Activated naive CD4-positive, alpha-beta T cell treated with anti-CD3 and anti-CD28 coated beads for 36 hours (primary cell): ENCODE results near the gene ZEB2. TPM values are rescaled to one million over a fixed set of nuclear protein-coding genes. Genes with fewer than 3 reads are reported as not detected.

Source experiments
- CTCF ChIA-PET: fragments of 350-600 bp; sonication (Branson Sonifier 250); formaldehyde crosslinking; loops from one replicate; lab custom pipeline; 2021; ENCODE audit warnings: antibody characterized with exemption; lab: Charles Lee
- DNase-seq: peaks from one replicate; pipeline ENCODE4 v3.0.0-alpha.2; 2020
- H3K27ac Mint-ChIP-seq: one replicate; pipeline ENCODE4 v1.8.0; 2021; ENCODE audit warnings: mild to moderate bottlenecking, mixed read lengths
- H3K27me3 Mint-ChIP-seq: one replicate; pipeline ENCODE4 v1.8.0; 2021; ENCODE audit warnings: low read depth, mixed read lengths
- H3K36me3 Mint-ChIP-seq: one replicate; pipeline ENCODE4 v1.8.0; 2021; ENCODE audit warnings: low read depth, mixed read lengths
- H3K4me1 Mint-ChIP-seq: one replicate; pipeline ENCODE4 v1.8.0; 2021; ENCODE audit warnings: low read depth, mixed read lengths
- H3K4me3 Mint-ChIP-seq: one replicate; pipeline ENCODE4 v1.8.0; 2021; ENCODE audit warnings: mild to moderate bottlenecking, moderate library complexity, mixed read lengths
- H3K9me3 Mint-ChIP-seq: one replicate; pipeline ENCODE4 v1.8.0; 2021; ENCODE audit warnings: mixed read lengths
- intact Hi-C: fragments of 100-400 bp; cut with micrococcal nuclease; formaldehyde crosslinking; loops from one replicate; pipeline ENCODE4 v1.15.1; 2023
- total RNA-seq, 2 experiments: library from RNA; stranded (reverse); gene quantifications; one replicate each; pipeline ENCODE4 v1.2.3, GENCODE V29; 2021

Gene ZEB2
- total RNA-seq, 2 experiments from 2014 or later = 4.3 to 4.9 TPM

DNA sequence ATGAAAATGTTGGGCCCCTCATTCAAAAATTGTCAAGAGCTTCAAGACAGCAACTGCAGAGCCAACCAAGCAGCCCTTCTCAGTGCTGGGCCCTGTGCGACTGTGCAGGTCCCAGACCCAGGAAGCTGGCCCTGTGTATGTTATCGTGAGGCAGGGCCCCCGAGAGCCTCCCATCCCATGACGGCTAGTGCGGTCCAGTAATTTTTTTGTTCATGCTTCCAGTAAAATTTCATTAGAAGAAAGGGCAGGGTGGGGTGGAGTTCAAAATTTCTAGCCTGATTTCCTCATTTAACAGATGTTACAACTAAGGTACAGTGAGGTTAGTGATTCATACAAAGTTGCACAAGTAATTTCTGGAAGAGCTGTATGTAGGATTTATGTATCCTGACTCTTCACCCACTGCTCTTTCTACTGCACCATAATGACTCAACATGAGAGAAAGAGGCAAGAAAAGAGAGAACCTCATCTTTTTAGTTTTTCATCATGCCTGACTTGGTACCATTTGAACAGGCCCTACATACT, 105.5 kb downstream of the ZEB2 start:
- CTCF ChIA-PET = no interaction called here
- peaks cover 5% of the 10 kb centered on the region for H3K27me3 Mint-ChIP-seq
- H3K9me3 Mint-ChIP-seq = no peaks in the 10 kb centered on the region
- H3K4me1 Mint-ChIP-seq = peaks cover 17% of the 10 kb centered on the region
- peak; percentile 10 for DNase-seq
- H3K36me3 Mint-ChIP-seq = peaks cover 2% of the 10 kb centered on the region
- intact Hi-C loops = loop anchor here (1.0 to 5.0 kb wide), 12 partner anchors 32 to 1152 kb away; no protein-coding TSS in a partner anchor
- H3K4me3 Mint-ChIP-seq = no peak overlapping the region
- no peak overlapping the region for H3K27ac Mint-ChIP-seq

DNA sequence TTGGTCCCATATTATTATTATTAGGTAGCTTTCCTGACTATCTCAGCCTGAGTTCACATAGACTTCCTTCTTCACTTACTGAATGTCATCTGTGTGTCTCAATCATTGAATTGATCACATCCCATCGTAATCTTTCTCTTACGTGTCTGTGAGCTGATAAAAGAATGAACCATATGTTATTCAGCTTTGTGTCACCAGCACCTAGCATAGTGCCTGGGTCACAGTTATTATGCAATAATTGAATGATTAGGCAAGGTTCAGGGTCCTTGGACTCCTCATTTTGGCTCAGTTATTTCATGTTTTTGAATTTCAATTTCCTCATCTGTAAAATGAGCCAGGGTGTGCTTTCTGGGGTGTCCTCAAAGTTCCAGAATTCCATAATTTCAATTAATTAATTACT, 107.2 kb downstream of the ZEB2 start:
- DNase-seq = no peak
- Mint-ChIP-seq H3K27me3 (peaks cover 7% of the 10 kb centered on the region), H3K27ac (no peak overlapping the region), H3K4me3 (no peak overlapping the region), H3K9me3 (no peaks in the 10 kb centered on the region), H3K36me3 (peaks cover 2% of the 10 kb centered on the region), H3K4me1 (peaks cover 17% of the 10 kb centered on the region)
- intact Hi-C loops = loop anchor here (5.0 kb wide), 3 partner anchors 160 to 1015 kb away; no protein-coding TSS in a partner anchor
- CTCF ChIA-PET = no interaction called here

DNA sequence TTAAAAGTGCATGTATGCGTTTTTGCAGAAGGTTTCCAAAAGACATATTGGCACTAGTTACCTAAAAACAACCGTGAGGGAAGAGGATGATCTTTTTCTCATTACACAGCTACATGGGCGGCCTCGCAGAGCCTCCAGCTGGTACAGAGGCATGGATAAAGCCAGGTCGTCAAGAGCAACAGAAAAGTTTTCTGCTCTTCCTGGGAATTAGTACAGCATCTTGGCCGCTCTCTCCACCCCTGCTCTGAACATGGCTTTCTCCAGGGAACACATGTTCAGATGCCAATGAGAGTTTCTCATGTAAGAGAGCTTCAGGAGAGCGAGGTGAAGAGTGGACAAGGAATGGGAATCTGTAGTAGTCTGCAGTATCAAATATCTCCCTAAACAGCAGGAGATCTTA, 108.4 kb downstream of the ZEB2 start:
- H3K27ac Mint-ChIP-seq = no peak overlapping the region
- intact Hi-C loops = loop anchor here (5.0 kb wide), 3 partner anchors 161 to 1014 kb away; no protein-coding TSS in a partner anchor
- H3K4me3 Mint-ChIP-seq = no peak overlapping the region
- H3K4me1 Mint-ChIP-seq = peaks cover 17% of the 10 kb centered on the region
- H3K9me3 Mint-ChIP-seq = no peaks in the 10 kb centered on the region
- peaks cover 5% of the 10 kb centered on the region for H3K27me3 Mint-ChIP-seq
- CTCF ChIA-PET = no interaction called here
- no peak for DNase-seq
- no peaks in the 10 kb centered on the region for H3K36me3 Mint-ChIP-seq

DNA sequence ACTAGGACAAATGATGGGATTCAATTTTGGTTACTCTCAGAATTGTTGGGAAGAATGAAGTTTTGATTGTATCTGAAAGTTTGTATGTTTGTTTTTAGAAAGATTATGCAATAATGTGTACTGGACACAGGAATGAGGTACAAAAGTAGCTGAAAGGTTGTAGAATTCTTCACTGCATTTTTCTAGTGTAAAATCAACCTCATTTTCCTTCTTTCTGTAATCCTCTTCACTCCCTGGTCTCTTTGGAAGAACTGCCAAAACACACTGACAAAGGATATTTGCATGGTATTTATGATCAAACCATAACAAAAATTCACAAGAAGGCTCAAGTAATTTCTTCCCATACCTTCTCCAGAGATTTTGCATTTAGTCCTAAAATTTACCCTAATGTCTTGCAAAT, 110.7 kb downstream of the ZEB2 start:
- CTCF ChIA-PET = no interaction called here
- H3K4me1 Mint-ChIP-seq = peaks cover 6% of the 10 kb centered on the region
- intact Hi-C loops = no loop called here
- DNase-seq = no peak
- H3K36me3 Mint-ChIP-seq = no peaks in the 10 kb centered on the region
- no peak overlapping the region for H3K27ac Mint-ChIP-seq
- H3K4me3 Mint-ChIP-seq = no peak overlapping the region
- no peaks in the 10 kb centered on the region for H3K9me3 Mint-ChIP-seq
- peaks cover 4% of the 10 kb centered on the region for H3K27me3 Mint-ChIP-seq

DNA sequence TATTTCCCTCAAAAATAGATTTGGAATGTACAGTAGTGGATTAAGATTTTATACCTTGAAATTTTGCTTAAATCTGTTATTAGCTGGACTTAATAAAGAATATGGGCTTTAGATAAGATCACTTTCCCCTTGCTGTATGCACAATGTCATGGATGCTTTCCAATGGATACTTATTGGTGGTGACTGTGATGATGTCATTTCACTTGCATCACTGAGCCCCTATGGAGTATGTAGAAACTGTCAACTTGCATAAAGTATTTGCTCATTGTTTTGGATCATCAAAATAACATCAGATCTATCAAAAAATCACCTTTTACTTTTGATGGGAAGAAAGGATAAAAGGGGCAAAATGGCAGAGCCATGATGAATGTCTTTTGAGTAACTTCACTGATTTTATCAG, 112.7 kb downstream of the ZEB2 start:
- Mint-ChIP-seq H3K27ac (no peak overlapping the region), H3K4me3 (no peak overlapping the region), H3K9me3 (no peaks in the 10 kb centered on the region), H3K36me3 (no peaks in the 10 kb centered on the region), H3K27me3 (peaks cover 4% of the 10 kb centered on the region), H3K4me1 (no peaks in the 10 kb centered on the region)
- no peak for DNase-seq
- intact Hi-C loops = no loop called here
- CTCF ChIA-PET = no interaction called here

DNA sequence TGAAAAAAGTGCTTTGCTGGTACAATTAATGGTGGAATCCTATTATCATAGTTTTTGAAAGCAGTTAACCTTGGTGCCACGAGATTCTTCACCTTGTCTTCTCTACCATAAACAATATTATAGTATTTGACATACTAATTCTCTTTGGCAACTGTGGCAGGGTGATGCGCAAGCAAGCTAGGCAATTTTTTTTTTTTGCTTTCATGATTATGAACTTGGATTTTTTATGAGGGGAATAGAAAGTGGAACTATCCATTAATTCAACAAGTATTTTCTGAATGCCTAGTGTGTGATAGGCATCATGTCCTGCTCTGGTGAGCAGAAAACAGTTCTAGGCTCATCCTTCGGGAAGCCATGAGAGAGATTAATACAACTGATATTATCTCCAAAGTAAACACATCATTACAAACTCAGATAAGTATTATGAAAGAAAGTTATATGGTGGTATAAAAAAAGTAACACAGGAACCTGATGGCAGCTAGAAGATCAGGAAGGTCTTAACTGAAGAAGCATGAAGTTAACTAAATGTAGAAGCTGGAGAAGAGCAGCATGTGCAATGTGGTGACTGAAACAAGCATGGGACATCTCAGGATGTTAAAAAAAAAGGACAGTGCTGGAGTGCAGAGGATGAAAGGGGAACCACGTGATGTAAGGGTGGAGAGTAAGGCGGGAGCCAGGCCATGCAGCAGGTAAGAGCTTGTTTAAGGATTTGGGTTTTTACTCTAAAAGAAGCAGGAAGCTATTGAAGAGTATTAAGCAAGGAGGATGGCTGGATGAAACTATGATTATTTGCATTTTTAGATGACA, 113.7 kb downstream of the ZEB2 start:
- no peaks in the 10 kb centered on the region for H3K9me3 Mint-ChIP-seq
- peaks cover 4% of the 10 kb centered on the region for H3K27me3 Mint-ChIP-seq
- CTCF ChIA-PET = interaction anchor here (0.6 to 1.0 kb wide), 2 partner anchors 24 to 223 kb away, joined by 3 read pairs; no protein-coding TSS in a partner anchor
- H3K27ac Mint-ChIP-seq = no peak overlapping the region
- no peak overlapping the region for H3K4me3 Mint-ChIP-seq
- H3K4me1 Mint-ChIP-seq = no peaks in the 10 kb centered on the region
- H3K36me3 Mint-ChIP-seq = no peaks in the 10 kb centered on the region
- no peak for DNase-seq
- intact Hi-C loops = no loop called here

DNA sequence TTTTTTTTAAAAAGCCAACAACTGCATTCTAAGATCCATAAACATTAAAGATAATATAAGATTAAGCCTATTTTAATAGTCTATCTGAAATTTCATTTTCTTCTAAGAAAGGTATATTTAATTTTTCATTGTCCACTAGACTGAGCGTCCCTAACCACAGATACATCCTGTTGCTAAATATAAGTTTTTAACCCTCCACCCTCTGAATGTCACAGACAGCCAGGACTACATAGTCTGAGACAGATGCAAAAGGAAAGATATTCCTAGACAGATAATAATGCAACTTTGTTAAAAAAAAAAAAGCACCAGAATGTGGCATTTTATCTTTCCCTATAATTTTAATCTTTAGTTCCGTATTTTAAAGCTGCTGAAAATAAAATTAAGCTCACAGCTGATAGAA, 114.6 kb downstream of the ZEB2 start:
- no peak for DNase-seq
- H3K4me1 Mint-ChIP-seq = no peaks in the 10 kb centered on the region
- H3K27ac Mint-ChIP-seq = no peak overlapping the region
- H3K9me3 Mint-ChIP-seq = no peaks in the 10 kb centered on the region
- intact Hi-C loops = no loop called here
- H3K27me3 Mint-ChIP-seq = peaks cover 4% of the 10 kb centered on the region
- no peaks in the 10 kb centered on the region for H3K36me3 Mint-ChIP-seq
- CTCF ChIA-PET = interaction anchor here (0.6 to 1.0 kb wide), 2 partner anchors 25 to 222 kb away, joined by 3 read pairs; no protein-coding TSS in a partner anchor
- no peak overlapping the region for H3K4me3 Mint-ChIP-seq

DNA sequence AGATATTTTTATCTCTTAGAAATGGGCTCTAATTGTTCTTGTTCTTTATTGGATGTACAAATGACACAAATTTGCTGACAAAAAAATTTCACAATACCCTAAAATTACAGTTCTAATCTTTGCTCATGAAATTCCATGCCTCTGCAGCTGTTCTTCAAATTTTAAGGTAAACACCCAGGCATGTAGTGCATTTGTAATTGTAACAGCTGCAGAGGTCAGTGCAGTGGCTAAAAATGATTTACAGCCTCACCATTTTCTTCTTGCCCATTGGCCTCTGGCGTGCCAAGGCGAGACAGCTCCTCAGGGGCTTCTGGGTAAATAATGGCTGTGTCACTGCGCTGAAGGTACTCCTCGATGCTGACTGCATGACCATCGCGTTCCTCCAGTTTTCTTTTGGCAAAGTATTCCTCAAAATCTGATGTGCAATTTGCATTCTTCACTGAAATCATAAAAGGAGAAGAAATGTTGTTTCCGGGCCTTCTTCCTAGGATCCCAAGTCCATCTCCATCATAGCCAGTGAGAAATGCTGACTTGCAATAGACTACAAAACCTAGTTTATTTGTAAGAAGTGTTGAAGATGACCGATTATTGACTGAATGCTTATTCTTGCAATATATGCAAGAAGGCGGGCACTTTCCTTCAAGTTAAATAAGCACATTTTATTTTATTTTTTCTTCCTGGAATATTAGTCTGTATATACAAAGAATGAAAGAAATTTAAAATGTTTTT, 115.2 kb downstream of the ZEB2 start:
- DNase-seq = no peak

DNA sequence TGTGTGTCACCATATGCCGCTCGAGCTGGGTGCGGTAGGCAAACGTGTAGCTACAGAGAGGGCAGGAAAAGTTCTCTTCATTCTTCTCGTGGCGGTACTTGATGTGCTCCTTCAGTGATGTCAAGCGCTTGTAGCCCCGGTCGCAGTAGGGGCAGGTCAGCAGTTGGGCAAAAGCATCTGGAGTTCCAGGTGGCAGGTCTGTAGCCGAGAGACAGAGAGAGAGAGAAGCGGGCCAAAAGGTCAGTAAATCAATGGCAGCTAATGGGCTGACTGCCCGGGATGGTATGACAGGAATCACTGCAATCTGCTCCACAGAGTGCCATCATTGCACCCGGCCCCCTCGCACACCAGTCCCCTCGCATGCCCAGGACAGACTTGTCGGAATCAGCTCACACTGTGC, 116.0 kb downstream of the ZEB2 start:
- H3K4me3 Mint-ChIP-seq = no peak overlapping the region
- CTCF ChIA-PET = interaction anchor here (0.8 kb wide), 1 partner anchor 27 kb away, joined by 3 read pairs; no protein-coding TSS in a partner anchor
- H3K4me1 Mint-ChIP-seq = no peaks in the 10 kb centered on the region
- no peak for DNase-seq
- H3K9me3 Mint-ChIP-seq = no peaks in the 10 kb centered on the region
- H3K27me3 Mint-ChIP-seq = peaks cover 3% of the 10 kb centered on the region
- H3K27ac Mint-ChIP-seq = no peak overlapping the region
- intact Hi-C loops = no loop called here
- H3K36me3 Mint-ChIP-seq = no peaks in the 10 kb centered on the region

More for the DNA sequence above, 115.2 kb downstream of the ZEB2 start:
- Mint-ChIP-seq H3K27me3 (peaks cover 4% of the 10 kb centered on the region), H3K4me3 (no peak overlapping the region), H3K9me3 (no peaks in the 10 kb centered on the region), H3K36me3 (no peaks in the 10 kb centered on the region), H3K4me1 (no peaks in the 10 kb centered on the region), H3K27ac (no peak overlapping the region)
- intact Hi-C loops = no loop called here
- CTCF ChIA-PET = no interaction called here

DNA sequence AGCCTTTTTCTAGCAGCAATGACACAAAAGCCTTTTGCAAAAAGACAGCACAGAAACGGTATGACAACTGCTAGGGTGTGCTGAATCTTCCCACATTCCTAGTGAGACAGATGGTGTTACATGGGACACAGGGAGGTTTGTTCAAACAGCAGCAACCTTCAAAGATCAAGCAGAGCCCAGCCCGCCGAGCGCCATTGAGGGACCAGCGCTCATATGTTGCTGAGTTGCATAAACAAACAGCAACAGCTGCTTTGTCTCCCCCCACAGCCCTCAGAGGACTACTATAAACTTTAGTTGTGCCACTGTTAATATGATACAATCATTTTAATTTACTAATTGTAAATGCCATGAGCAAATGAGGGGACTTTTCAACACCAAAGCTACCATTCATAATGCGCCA, 117.7 kb downstream of the ZEB2 start:
- intact Hi-C loops = no loop called here
- no peaks in the 10 kb centered on the region for H3K9me3 Mint-ChIP-seq
- no peak overlapping the region for H3K27ac Mint-ChIP-seq
- H3K4me3 Mint-ChIP-seq = no peak overlapping the region
- CTCF ChIA-PET = no interaction called here
- H3K27me3 Mint-ChIP-seq = no peaks in the 10 kb centered on the region
- no peaks in the 10 kb centered on the region for H3K4me1 Mint-ChIP-seq
- no peak for DNase-seq
- no peaks in the 10 kb centered on the region for H3K36me3 Mint-ChIP-seq

DNA sequence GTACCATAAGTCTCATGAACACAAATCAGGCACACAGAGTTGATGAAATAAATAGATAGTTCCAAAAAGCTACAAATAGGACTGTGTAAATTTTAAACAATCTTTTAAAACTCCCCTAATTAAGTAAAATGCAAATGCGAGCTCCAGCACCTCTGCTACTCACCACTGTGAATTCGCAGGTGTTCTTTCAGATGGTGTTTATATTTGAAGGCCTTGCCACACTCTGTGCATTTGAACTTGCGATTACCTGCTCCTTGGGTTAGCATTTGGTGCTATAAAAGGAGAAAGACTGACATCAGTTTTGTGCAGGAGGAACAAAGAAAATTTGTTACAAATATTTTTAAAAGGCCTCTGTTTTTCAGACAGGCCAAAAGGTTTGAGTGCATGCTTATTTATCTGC, 118.9 kb downstream of the ZEB2 start:
- Mint-ChIP-seq H3K36me3 (no peaks in the 10 kb centered on the region), H3K27me3 (no peaks in the 10 kb centered on the region)
- DNase-seq = no peak

DNA sequence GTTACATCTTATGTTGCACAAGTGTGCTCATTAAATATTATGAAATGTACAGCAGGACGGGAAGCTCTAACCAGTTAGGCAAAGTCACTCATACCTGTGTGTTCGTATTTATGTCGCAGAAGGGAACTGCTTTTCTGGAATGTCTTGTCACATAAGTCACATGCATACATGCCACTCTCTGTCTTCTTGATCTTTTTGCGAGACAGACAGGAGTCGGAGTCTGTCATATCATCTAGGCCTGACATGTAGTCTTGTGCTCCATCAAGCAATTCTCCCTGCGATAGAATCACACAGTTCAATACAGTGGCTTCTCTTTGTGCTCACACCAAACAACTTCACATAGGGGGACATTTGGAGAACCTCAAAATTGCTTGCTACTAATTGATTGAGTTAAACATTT, 123.6 kb downstream of the ZEB2 start:
- H3K27me3 Mint-ChIP-seq = no peaks in the 10 kb centered on the region
- no peaks in the 10 kb centered on the region for H3K9me3 Mint-ChIP-seq
- intact Hi-C loops = no loop called here
- CTCF ChIA-PET = no interaction called here
- no peaks in the 10 kb centered on the region for H3K36me3 Mint-ChIP-seq
- no peak overlapping the region for H3K4me3 Mint-ChIP-seq
- no peak for DNase-seq
- no peak overlapping the region for H3K27ac Mint-ChIP-seq
- H3K4me1 Mint-ChIP-seq = no peaks in the 10 kb centered on the region

More for the DNA sequence above, 118.9 kb downstream of the ZEB2 start:
- Mint-ChIP-seq H3K4me3 (no peak overlapping the region), H3K9me3 (no peaks in the 10 kb centered on the region), H3K27ac (no peak overlapping the region), H3K4me1 (no peaks in the 10 kb centered on the region)
- intact Hi-C loops = no loop called here
- CTCF ChIA-PET = no interaction called here
